GM18861 (cell line): ENCODE results near the gene POFUT1.

Experiments used
- ATAC-seq: cut with Tn5 transposase; IDR thresholded peaks from one replicate; pipeline ENCODE4 v1.9.1; 2021; ENCODE audit not compliant: unreplicated experiment

Gene POFUT1

DNA sequence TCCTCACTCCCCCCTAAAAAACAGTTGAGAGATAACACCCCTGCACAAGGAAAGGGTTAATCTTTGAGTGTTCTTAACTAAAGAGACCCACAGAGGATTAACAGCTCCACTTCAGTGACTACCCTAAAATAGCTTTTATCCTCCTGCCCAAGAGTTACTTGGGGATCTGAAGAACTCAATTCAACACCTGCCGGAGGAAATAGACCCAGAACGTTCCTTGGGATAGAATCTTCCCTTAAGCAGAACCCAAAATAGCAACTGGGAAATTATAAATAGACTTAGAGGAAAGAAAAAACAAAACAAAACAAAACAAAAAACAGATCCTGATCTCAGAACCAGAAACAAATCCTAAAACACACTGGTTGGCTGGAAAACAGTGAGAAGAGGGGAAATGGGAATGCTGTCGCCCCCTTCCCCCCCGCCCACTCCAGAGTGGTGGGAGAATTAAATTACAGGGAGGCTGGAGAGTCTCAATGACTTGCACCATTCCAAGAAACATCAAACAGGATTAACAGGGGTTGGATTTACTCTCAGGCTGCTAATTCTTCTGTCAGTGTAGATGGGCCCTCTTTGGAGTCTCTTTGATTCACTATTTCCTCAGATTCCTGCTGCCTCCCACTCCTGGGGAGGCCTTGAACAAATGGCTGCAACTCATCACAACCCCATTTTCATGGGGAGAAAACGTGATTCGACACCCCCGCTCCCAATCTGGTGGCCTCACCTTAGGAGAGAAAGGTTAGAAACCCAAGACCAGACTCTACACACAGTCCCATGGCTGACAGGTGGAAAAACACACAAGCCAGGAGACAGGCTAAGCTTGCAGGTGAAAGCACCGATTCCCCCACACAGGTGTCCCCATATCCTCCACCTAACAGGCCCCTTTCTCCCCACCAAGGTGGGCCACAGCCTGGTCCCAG lies 1.6 kb upstream of the POFUT1 start:
- no peak for ATAC-seq

DNA sequence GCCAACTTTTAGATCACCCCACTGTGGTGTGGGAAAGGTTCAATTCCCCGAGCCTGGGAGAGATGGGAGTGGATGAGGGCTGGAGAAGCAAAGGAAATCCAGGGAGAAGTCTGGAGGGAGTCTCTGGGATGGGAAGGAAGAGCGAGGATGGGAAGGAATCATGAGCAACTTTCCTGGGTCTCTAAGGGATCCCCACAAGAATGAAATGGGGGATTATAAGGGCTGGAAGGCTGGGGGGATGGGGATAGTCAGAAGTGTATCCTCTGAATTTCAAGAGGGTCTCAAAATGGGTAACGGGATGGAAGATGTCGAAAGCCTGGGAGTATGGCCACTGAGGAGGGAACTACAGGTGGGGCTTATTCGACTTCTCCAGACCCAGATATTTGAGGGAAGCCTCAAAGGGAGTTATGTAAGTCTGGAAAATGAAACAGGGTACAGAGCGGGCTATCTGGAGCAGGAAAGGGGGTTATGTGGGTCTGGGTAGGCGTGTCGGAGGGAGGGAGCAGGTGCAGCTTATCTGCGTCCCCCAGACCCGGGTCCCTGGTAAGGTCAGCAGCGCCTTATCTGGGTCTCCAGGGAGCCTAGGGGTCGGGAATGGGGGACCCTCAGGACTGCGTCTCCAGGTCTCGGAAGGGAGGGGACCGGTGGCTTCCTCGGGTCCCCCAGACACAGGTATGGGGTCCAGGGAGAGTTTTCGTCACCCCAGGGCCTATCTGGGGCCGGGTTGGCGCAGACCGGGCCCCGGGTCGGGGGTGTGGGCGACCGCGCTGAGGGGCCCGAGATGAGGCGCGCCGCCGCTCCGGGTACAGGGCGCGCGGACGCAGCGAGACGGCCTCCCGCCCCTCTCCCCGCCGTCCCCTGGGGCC lies 687 bp upstream of the POFUT1 start:
- ATAC-seq = no peak

DNA sequence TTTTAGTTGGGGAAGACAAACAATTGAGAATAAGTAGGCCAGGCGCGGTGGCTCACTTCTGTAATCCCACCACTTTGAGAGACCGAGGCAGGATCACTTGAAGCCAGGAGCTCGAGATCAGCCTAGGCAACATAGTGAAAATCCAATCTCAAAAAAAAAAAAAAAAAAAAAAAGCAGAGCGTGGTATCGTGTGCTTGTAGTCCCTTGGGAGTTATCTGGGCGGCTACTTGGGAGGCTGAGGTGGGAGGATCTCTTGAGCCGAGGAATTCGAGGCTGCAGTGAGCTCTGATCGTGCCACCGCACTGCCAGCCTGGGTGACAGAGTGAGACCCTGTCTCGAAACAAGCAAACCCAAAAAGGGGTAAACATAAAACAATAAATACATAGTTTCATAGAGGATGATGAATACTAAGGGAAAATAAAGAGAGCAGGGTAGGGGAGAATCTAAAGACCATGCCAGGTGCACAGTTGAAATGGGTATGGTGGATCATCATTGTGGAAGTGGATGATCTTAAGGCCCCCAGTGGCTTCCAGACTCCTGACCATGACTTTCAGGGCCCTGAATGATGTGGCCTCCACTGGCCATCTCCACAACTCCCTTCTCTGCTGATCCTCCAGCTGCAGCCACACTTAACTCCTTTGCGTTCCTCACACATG lies 947 bp downstream of the POFUT1 start:
- no peak for ATAC-seq

DNA sequence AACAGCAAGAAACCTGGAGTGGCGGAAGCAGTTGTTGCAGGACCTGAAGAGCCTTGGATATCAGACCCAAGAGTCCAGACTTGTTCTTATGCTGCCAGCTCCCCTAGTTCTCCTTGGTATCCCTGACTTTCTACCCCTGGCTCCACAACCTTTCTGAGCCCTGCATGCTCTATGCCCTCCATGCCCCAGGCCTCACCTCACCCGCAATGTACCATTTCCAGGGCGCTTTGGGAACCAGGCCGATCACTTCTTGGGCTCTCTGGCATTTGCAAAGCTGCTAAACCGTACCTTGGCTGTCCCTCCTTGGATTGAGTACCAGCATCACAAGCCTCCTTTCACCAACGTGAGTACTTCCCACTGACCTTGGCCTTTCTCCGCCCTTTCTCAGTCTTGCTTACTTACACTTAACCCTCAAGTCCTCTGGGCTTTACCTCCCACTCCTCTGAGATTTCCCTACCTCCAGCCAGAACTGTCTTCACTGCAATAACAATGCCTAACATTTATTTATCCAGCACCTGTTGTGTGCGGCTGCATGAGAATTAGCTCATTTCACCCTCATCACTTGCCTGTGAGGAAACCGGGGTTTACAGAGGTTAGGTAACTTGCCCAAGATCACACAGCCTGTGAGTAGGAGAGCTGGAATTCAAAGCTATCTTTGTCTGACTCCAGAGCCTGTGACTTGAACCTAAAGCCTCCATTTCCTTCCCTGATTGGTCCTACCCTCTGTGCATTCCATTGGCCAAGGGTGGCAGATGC lies 2.3 kb downstream of the POFUT1 start:
- no peak for ATAC-seq

DNA sequence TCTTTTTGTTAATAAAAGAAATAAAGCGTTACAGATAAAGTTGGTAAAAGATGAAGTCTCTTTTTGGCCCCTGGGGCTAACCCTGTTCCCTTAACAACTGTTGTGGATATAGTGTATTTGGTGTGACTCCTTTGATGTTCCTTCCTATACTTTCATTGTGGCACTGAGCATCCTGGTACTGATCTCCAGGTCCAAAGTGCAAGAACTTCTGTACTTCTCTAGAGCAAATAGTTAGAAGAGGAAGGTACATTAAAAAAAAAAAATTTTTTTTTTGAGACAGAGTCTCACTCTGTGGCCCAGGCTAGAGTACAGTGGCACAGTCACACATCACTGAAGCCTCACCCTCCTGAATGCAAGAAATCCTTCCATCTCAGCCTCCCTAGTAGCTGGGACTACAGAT lies 6.2 kb downstream of the POFUT1 start:
- no peak for ATAC-seq

DNA sequence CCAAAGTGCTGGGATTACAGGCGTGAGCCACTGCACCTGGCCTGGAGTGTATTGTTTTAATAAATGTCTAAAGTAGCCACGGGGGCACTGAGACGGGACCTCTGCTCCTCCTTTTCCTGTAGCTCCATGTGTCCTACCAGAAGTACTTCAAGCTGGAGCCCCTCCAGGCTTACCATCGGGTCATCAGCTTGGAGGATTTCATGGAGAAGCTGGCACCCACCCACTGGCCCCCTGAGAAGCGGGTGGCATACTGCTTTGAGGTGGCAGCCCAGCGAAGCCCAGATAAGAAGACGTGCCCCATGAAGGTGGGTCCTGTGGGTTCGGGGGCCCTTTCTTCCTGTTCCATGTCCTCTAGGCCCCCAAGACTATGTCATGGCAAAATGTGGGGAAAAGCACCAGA lies 7.5 kb downstream of the POFUT1 start:
- ATAC-seq = no peak

DNA sequence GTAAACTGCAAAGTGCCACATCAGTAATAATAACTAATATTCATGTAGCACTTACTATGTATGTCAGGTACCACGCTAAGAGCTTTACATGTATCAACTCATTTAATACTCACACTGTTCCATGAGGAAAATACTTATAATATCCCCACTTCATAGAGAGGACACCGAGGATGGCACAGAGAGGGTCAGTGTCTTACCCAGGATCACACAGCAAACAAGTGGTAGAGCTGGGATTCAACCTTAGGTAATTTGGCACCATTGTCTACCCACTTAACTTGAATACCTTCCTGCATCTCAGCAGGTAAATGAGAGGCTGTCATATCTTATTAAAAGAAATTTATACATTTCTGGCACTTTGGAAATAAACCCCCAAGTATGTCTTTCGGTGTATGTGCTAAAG lies 8.0 kb downstream of the POFUT1 start:
- no peak for ATAC-seq

DNA sequence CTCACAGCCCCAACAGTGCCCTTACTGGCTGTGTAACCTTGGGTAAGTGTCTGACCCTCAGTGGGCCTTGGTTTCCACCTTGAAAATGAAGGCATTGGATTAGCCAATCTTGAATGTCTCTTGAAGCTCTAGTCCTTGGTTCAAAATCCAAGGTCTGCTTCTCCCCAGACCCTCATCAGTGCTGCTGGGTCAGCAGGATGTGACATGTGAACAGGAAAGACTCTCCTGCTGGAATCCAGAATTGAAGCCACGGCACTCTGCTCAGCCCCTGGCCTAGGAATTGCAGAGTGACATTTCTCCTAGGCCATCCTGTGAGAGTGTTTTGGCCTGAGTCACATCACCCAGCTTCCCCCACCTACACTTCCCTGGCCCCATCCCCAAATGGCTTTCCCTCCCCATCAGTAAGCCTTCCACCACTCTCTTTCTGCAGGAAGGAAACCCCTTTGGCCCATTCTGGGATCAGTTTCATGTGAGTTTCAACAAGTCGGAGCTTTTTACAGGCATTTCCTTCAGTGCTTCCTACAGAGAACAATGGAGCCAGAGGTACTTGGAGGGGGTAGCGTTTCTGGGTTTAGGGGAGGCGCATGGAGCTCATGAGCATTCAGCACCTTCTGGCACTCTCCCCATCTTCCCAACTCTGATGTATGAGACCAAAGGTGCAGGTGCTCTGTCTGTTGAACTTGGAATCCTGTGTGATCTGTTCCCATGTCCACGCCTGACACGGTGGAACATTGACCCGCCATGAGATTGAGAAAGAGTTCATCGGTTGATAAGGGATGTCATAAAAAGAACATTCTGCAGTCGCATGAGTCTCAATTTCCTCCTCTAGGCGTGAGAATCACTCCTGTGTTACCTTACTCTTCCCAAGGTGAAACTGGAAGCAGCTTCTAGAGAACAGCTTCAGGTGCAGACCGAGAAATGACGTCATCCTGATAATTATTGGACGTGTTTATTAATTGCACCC lies 8.8 kb downstream of the POFUT1 start:
- no peak for ATAC-seq

DNA sequence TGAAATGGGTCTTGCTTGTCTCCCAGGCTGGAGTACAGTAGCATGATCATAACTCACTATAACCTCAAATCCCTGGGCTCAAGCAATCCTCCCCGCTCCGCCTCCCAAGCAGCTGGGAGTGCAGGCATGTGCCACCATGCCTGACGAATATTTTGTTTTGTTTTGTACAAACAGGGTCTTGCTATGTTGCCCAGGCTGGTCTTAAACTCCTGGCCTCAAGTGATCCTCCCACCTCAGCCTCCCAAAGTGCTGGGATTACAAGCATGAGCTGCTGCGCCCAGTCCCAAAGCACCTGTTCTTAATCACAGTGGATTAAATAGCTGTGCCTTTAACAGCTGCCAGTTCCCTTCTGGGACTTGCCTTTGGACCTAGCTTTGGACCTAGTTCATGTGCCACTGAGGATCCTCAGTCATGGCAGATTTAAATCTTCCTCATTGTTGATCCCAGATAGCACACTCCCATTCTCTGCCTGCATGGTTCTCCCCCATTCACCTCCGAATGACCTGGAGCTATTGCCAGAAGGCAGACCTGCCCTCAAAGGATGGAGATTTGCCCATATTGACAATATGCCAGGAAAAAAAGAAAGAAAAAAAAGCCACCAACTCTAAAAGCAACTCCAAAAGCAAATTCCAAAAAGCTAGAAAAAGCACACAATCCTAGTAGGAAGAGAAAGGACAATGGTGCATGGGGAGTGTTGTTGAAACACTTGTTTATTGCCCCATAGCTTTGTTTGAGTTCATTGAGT lies 10.6 kb downstream of the POFUT1 start:
- ATAC-seq = no peak

DNA sequence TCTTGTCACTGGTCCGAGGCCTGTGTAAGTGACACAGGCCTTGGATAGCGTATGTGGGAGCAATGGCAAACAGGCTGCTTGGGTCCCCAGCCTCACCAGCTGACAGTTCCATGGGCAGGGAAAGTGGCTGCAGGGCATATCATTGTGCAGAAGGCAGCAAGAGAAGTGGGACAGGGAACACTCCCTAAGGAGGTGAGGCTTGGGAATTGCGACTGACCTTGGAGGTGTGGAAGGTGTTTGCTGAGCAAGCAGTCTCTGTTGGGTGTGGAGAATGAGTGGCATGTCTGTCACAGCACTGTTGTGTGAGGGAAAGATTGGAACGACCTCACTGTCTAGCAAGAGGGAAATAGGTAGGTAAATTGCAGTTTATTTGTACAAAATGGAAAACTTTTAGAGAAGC lies 16.8 kb downstream of the POFUT1 start:
- ATAC-seq = no peak

- ATAC-seq = no peak
Observed at GRCh38 chr20:32226391-32226790, 18.7 kb downstream of the POFUT1 start.

DNA sequence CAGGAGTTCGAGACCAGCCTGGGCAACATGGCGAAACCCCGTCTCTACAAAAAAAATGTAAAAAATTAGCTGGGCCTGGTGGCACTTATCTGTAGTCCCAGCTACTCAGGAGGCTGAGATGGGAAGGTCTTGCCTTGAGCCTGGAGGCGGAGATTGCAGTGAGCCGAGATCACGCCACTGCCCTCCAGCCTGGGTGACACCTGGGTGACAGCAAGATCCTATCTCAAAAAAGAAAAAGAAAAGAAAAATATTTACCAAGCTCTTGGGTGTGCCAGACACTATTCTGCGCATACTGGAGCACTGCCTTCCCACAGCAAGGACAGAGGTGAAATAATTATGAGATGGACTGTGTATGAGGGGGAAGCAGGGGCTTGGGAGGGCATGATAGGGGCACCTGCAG lies 19.6 kb downstream of the POFUT1 start:
- ATAC-seq = no peak

DNA sequence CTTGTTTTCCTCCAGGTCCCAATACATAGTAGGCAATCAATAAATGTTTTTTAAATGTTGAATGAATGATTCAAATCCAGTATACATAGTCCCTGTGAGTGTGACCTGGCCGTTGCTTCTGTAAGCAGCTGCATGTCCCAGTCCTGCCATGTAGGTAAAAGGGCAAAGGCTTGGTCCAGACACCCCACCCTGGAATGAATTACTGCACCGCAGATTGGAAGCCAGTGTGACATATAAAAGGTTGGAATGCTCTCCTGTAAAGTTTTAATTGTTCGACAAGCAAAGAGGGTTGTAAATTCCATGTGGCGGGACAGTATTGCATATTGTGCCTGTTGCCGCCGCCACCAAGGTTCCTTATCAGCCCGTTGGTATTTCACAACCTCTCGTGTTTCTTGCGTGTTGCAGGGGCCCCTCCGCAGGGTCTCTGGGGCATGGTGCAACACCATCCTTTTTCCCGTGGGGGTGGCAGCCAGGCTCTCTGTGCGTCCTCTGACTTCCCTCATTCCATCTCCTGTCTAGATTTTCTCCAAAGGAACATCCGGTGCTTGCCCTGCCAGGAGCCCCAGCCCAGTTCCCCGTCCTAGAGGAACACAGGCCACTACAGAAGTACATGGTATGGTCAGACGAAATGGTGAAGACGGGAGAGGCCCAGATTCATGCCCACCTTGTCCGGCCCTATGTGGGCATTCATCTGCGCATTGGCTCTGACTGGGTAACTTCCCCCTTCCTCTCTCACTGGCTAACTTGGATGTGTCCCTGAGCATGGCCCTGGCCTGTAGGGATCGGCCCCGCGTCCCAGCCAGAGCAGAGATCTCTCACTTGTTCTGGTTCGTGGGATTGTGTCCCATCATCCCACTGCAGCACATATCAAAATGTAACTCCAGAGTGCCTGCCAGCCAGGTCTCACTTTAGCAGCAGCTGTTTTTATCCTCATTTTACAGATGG lies 20.3 kb downstream of the POFUT1 start:
- ATAC-seq = no peak

- no peak for ATAC-seq
Observed at GRCh38 chr20:32229251-32229747, 21.6 kb downstream of the POFUT1 start.

DNA sequence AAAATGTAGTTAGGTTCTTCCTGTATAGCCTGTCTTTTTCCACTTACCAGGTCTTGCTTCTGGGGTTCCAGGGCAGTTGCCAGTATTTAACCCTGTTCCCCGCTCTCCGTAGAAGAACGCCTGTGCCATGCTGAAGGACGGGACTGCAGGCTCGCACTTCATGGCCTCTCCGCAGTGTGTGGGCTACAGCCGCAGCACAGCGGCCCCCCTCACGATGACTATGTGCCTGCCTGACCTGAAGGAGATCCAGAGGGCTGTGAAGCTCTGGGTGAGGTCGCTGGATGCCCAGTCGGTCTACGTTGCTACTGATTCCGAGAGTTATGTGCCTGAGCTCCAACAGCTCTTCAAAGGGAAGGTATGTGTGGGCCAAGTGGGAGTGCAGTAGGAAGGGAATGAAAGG lies 23.0 kb downstream of the POFUT1 start:
- ATAC-seq = no peak

DNA sequence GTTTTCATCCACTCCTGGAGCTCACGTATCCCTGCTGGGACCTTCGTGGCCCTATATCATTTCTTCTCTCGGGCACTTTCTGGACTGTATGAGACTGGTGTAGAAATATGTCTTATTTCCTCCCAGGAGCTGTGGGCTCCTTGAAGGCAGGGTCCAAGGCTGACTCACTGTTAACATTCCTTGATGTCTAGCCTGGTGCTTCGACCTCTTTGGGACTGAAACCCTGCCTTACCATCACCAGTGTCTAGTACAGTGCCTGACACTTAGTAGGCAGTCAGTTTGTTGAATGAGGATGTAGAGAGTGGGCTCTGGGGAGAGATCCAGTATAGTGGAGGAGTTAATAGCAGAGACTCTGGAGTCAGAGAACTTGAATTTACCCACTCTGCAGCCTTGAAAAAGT lies 23.6 kb downstream of the POFUT1 start:
- ATAC-seq = no peak

DNA sequence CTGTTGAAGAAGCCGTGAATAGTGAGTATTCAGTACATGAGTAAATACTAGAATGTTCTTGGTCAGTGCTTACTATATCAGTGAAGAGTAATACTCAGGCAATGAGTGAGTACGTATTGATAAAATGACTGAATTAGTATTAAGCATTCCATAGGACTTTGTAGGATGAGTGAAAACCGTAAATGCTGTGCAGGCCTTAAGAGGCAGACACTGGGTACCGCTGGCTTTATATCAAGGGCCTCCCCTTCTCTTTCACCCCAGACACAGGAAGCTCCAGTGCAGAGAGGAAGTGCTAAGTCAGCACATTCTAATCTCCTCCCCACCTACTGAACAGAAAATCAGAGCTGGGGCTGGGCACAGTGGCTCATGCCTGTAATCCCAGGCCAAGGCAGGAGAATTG lies 24.2 kb downstream of the POFUT1 start:
- no peak for ATAC-seq
